GM19099 (cell line): ENCODE results near the gene UBE2B.

Source experiments
- POLR2A ChIP-seq: IDR thresholded peaks from 3 replicates; pipeline ENCODE4 v1.6.1; 2011; ENCODE audit warnings: low read depth; ENCODE audit not compliant: insufficient read length; ENCODE audit errors: extremely low read depth

UBE2B gene

DNA sequence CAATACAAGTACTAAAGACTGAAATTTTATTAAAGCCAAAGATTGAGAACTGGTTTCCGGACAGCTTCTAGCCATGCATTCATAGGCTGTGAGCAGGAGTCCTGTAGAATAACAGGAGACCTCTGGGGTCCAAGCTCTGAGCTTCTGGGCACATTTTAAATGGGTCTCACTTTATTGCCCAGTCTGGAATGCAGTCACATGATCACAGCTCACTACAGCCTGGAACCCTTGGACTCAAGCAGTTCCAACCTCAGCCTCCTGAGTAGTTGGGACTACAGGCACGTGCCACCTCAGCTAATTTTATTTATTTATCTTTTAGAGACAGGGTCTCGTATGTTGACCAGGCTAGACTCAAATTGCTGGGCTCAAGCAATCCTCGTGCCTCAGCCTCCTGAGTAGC is 24.9 kb downstream of the UBE2B start:
- no peak for TF ChIP-seq POLR2A

DNA sequence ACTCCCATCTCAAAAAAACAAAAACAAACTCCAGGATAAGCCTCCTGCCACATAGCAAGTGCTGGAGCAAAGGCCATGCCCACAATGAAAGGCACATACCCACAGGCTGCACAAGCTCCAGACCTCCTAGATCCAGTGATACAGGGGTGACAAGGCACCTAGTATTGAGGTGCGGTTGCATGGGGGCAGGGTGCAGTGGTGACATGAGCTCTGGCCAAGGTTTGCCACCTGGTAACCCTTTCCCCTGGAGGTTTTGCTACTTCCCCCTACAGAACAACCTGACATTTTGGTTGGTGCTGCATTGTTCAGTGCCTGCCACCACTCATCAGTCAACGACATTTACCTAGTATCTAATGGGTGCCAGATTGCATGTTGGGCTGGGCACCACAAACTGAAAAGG is 25.8 kb downstream of the UBE2B start:
- no peak for TF ChIP-seq POLR2A

DNA sequence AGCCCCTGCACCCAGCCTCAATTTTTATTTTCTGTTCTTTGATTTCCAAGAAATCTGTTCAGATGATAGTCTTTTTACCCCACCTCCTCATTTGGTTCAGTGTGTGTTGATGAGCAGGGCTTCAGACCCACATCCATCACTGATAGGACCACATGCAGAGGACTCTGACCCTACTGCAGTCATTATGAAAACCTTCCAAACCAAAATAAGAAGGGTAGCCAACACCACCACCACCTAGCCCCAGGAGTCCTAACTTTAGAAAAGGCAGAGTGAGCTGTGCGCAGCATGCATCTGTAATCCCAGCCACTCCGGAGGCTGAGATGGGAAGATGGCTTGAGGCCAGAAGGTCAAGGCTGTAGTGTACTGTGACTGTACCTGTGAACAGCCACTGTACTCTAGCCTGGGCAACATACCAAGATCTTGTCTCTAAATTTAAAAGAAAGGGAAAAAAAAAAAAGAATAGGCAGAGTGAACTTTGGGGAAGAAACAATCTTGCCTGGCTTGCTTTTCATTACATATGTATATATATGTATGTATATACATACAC is 27.3 kb downstream of the UBE2B start:
- no peak for TF ChIP-seq POLR2A

DNA sequence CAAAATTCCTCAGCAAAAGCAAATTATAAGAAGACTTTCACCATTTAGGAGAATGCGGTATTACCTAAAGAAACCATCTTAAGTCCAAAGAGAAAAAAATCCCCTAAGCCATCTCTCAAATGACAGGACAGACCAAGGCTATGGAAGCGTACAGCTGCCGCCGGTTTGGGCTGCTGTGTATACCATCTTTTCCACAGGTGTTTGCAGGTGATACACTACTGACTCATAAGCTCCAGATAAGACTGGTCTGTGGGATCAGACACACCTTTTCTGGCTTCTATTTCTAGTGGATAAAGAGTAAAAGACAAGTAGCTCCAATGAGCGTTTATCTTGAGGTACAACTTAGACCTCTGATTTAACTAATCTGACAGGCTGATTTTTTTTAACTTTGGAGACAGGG is 32.6 kb downstream of the UBE2B start:
- TF ChIP-seq POLR2A, result no peak

DNA sequence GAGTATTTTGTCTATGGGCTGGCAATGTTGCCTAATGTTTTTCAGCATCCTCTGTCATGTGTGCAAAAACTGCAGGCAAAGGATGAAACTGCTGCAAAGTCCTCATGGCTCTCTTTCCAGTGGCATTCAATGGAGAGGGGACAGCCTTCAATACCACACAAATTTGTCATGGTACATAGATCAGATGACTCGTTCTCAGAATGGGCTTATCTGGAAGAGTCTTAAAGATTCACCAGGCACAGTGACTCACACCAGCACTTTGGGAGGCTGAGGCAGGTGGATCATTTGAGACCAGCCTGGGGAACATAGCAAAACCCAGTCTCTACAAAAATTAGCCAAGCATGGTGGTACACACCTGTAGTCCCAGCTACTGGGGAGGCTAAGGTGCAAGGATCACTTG is 35.0 kb downstream of the UBE2B start:
- no peak for TF ChIP-seq POLR2A

DNA sequence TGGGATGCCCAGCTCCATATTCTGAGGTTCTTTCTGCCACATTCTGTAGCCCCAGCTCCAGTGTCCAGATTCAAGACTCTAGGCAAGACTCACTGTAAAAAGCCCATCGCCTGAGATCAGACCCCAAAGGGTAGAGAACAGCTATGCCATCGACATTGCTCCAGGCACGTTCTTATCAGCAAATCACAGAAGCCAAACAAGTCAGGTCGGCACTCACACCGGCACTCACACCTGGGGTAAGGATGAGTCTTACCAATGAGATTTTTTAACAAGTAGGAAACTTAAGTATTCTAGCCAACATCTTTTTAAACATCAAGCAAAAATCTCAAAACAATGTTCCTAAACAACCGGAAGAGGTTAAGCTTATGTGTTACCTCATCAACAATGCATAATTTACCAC is 38.0 kb downstream of the UBE2B start:
- no peak for TF ChIP-seq POLR2A

DNA sequence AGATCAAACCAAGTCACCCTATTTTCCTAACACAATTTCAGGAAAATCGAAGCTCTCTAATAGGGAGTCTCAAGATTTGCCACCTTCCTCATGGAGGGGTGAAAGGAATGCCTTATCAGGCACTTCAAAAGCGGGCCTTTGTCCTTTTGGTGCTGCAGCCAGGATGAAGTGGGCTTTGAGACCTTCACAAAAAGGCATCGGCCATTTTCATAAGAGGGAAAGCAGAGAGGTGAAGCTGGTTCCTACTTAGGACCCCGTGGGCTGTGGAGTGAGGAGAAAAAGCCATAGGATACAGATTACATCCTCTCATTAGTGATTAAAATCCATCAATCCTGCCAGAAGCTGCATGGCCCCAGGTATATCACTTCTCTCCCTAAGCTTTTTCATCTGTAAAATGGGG is 39.5 kb downstream of the UBE2B start:
- no peak for TF ChIP-seq POLR2A

DNA sequence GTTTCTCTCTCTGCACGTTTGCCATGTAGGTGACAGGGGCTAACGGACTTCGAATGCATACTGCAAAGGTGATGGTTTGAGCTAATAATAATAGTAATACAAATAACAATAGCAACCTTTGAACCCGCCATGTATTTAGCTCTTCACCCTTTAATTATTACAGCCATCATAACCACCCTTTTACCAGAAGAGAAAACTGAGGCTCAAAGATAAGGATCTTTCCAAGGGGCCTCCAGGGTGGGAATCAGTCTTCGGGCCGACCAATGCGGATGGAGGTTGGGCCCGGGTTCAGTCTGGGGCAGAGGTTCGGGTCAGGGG is 39.8 kb downstream of the UBE2B start:
- no peak for TF ChIP-seq POLR2A

DNA sequence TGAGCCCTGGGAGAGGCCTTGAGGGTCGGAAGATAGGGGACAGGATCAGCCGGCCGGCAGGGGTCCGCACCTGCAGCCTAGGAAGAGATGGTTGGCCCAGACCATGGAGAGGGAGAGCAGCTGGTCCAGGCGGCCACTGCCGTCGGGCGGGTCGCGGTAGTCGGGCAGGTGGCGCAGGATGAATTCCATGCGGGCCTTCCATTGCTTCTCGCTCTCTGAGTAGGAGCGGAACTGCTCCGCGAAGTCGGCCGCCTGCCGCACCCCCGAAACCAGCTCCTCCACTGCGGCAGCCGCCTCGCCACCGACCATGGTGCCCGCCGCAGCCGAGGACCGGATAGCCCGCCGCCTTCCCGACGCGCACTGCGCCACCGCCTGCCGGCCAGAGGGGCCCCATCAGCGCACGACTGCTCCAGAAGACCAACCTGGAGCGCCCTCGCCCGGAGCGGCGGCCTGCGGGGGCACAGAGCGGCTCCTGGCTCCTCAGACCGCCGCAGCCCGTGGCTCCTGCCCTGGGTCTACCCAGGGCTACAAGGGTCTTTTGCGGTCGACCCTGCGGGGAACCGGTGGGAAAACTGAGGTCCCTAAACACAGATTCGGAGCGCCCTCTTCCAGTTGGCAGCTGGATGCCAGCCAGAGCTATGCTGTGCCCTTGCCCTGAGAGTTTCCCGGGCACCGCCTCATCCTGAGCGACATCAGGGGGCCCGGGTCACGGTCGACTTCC is 40.3 kb downstream of the UBE2B start, which contains the start of gene CDKN2AIPNL:
Gene CDKN2AIPNL (minus strand): TSS at position 336 of the 721 bp plus-strand sequence. CDS start 27 bp downstream, at position 309.
- peak; percentile 89 for TF ChIP-seq POLR2A

DNA sequence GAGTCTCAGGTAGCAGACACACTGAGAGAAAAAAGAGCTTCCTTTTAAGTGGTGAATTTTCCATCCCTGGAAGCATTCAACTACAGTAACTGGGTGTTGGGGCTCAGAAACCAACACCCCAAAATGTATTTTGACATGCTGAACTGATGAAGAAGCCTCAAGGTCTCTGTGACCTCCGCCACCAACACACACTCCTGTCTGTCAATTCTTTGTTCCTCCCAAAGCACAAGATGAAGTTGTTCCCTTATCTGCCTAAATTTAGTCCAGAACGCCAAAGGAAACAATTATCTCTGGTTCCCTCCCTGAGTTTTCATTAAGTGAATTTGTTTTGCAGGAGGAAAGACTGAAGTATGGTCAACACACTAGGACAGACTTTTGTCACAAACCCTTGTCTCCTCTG is 41.7 kb downstream of the UBE2B start:
- no peak for TF ChIP-seq POLR2A

DNA sequence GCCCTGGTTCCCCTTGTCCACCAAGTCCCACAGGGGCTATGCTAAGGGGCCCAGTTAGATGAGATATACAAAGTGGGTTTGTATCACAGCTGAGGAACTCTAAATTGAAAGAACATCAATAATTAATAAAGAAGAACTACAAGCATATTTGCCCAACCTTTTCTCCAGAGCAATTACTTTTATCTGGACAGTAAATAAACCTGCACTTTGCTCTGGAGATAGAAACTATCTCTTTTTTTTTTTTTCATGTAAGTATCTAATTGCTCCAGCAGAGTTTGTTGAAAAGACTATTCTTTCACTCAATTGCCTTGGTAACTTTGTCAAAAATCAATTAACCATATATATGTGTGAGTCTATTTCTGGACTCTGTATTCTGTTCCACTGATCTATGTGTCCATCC is 46.3 kb downstream of the UBE2B start:
- no peak for TF ChIP-seq POLR2A

DNA sequence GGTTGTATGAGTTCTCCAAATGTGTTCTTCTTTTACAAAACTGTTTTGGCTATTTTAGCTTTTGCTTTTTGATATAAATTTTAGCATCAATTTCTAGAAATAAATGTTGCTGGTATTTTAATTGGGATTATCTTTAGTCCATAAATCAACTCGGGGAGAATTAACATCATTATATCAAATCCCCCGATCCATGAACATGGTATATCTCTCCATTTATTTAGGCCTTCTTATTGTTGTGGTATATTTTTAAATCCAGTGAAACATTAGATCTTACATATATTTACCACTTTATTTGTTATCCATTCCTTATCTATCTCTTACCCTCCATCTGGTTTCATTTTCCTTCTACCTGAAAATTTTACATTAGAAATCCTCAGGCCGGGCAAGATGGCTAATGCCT is 47.6 kb downstream of the UBE2B start:
- TF ChIP-seq POLR2A, result no peak

DNA sequence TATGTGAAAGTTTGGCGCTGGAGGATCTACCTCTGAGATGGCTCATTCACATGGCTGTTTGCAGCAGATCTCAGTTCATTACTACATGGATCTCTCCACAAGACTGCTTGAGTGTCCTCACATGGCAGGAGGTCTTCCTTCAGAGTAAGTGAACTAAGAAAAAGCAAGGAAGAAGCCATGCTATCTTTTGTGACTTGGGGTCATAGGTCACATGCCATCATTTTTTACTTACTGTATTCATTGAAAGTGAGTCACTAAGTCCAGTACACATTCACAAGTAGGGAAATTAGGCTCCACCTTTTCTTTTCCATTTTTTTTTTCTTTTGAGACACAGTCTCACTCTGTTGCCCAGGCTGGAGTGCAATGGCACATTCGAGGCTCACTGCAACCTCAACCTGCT is 49.0 kb downstream of the UBE2B start:
- no peak for TF ChIP-seq POLR2A

DNA sequence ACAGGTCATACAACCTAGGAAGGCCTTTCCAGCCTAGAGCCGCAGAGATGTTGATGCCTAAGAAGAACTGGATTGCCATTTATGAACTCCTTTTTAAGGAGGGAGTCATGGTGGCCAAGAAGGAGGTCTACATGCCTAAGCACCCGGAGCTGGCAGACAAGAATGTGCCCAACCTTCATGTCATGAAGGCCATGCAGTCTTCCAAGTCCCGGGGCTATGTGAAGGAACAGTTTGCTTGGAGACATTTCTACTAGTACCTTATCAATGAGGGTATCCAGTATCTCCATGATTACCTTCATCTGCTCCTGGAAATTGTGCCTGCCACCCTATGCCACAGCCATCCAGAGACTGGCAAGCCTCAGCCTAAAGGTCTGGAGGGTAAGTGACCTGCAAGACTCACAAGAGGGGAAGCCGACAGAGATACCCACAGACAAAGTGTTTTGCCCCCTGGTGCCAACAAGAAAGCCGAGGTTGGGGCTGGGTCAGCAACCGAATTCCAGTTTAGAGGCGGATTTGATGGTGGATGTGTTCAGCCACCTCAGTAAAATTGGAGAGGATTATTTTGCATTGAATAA is 51.5 kb downstream of the UBE2B start:
- TF ChIP-seq POLR2A, result no peak

DNA sequence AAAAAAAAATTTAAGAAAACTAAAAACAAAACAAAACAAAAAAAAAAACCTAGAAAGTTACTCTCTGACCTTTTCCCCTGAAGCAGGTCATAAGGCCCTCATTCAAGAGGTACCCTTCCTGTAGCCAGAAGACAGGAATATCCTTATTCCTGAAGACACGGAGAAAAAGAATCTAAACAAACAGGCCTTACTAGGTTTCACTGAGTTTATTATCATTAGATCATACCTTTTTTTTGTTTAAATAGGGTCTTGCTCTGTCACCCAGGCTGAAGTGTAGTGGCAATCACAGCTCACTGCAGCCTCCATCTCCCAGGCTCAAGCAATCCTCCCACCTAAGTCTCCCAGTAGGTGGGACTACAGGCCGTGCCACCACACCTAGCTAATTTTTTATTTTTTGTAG is 52.0 kb downstream of the UBE2B start:
- TF ChIP-seq POLR2A, result no peak

DNA sequence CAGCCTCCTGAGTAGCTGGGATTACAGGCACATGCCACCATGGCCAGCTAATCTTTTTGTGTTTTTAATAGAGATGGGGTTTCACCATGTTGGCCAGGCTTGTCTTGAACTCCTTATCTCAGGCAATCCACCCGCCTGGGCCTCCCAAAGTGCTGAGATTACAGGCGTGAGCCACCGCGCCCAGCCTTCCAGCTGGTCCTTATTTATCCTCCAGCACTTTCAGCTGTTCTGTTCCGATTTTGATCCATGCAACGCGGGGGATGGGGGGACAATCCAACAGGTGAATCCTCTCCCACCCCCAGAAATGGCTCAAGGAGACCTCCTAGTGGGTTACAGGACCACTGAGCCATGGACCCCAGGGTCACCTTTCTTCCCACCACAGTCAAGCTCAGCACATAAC is 55.0 kb downstream of the UBE2B start:
- no peak for TF ChIP-seq POLR2A
